BLaER1 (cell line): Measurements from ENCODE around the gene RTP3.
"Not testable (repeated sequence)": the region's sequence is repeated elsewhere in the genome, so short reads cannot be mapped to it uniquely, and the experiment has no call there.

Experiments
- H3K27ac ChIP-seq: shearing (Covaris generic); formaldehyde crosslinking; 2 replicates; pipeline ENCODE4 v1.8.1; 2022
- H3K27me3 ChIP-seq: shearing (Covaris generic); formaldehyde crosslinking; 2 replicates; pipeline ENCODE4 v1.8.1; 2022
- H3K36me3 ChIP-seq: shearing (Covaris generic); formaldehyde crosslinking; 2 replicates; pipeline ENCODE4 v1.8.1; 2022
- H3K4me1 ChIP-seq: shearing (Covaris generic); formaldehyde crosslinking; 2 replicates; pipeline ENCODE4 v1.8.1; 2022
- H3K4me2 ChIP-seq: shearing (Covaris generic); formaldehyde crosslinking; 2 replicates; pipeline ENCODE4 v1.8.1; 2022
- H3K4me3 ChIP-seq: shearing (Covaris generic); formaldehyde crosslinking; 2 replicates; pipeline ENCODE4 v1.8.1; 2022
- H3K9ac ChIP-seq: shearing (Covaris generic); formaldehyde crosslinking; 2 replicates; pipeline ENCODE4 v1.8.1; 2022
- H3K9me3 ChIP-seq: shearing (Covaris generic); formaldehyde crosslinking; 2 replicates; pipeline ENCODE4 v1.8.1; 2022
- H4K20me1 ChIP-seq: shearing (Covaris generic); formaldehyde crosslinking; 2 replicates; pipeline ENCODE4 v1.8.1; 2022
- Cebpa-rat ChIP-seq: shearing (Covaris generic); IDR thresholded peaks from 2 replicates; pipeline ENCODE4 v1.8.1; 2022

The RTP3 gene

GRCh38 chr3:46542344-46542743 lies 44.6 kb downstream of the RTP3 start:
- Histone ChIP-seq H3K27ac (peak overlapping the region; percentile 99), H4K20me1 (no peaks in the 10 kb centered on the region), H3K27me3 (no peaks in the 10 kb centered on the region), H3K4me3 (no peak overlapping the region), H3K4me2 (peak overlapping the region; percentile 87), H3K9ac (peak overlapping the region; percentile 76), H3K9me3 (no peaks in the 10 kb centered on the region), H3K36me3 (no peaks in the 10 kb centered on the region; the same call in 1 of the 2 replicates), H3K4me1 (peaks cover 90% of the 10 kb centered on the region)
- no peak for TF ChIP-seq Cebpa-rat

GRCh38 chr3:46542801-46543201 lies 45.0 kb downstream of the RTP3 start:
- Histone ChIP-seq H3K4me3 (no peak overlapping the region), H3K36me3 (no peaks in the 10 kb centered on the region; the same call in 1 of the 2 replicates), H3K9me3 (no peaks in the 10 kb centered on the region), H4K20me1 (no peaks in the 10 kb centered on the region), H3K4me1 (peaks cover 90% of the 10 kb centered on the region), H3K27ac (peak overlapping the region; percentile 99), H3K9ac (peak overlapping the region; percentile 76), H3K4me2 (peak overlapping the region; percentile 87), H3K27me3 (no peaks in the 10 kb centered on the region)
- no peak for TF ChIP-seq Cebpa-rat

- Histone ChIP-seq H4K20me1 (no peaks in the 10 kb centered on the region), H3K4me2 (peak overlapping the region; percentile 64), H3K4me3 (no peak overlapping the region), H3K9ac (peak overlapping the region; percentile 43; the same call in 1 of the 2 replicates), H3K4me1 (peaks cover 93% of the 10 kb centered on the region), H3K27ac (peak overlapping the region; percentile 77), H3K9me3 (peaks cover 6% of the 10 kb centered on the region), H3K27me3 (no peaks in the 10 kb centered on the region), H3K36me3 (peaks cover 3% of the 10 kb centered on the region; the same call in 1 of the 2 replicates)
- TF ChIP-seq Cebpa-rat = no peak
Observed at GRCh38 chr3:46544771-46545503, 47.2 kb downstream of the RTP3 start.

- peak overlapping the region; percentile 43; the same call in 1 of the 2 replicates for H3K9ac ChIP-seq
- H3K27me3 ChIP-seq = no peaks in the 10 kb centered on the region
- peaks cover 93% of the 10 kb centered on the region for H3K4me1 ChIP-seq
- peak overlapping the region; percentile 64 for H3K4me2 ChIP-seq
- no peak for TF ChIP-seq Cebpa-rat
- H3K9me3 ChIP-seq = peaks cover 16% of the 10 kb centered on the region
- H3K27ac ChIP-seq = peak overlapping the region; percentile 77
- peaks cover 11% of the 10 kb centered on the region for H3K36me3 ChIP-seq
- H4K20me1 ChIP-seq = no peaks in the 10 kb centered on the region
- H3K4me3 ChIP-seq = no peak overlapping the region
Observed at GRCh38 chr3:46545818-46546630, 48.2 kb downstream of the RTP3 start.

- Histone ChIP-seq H4K20me1 (no peaks in the 10 kb centered on the region), H3K4me3 (no peak overlapping the region), H3K36me3 (peaks cover 14% of the 10 kb centered on the region), H3K27me3 (no peaks in the 10 kb centered on the region), H3K9me3 (peaks cover 25% of the 10 kb centered on the region), H3K4me1 (peaks cover 90% of the 10 kb centered on the region), H3K9ac (peak overlapping the region; percentile 8; the same call in 1 of the 2 replicates), H3K4me2 (peak overlapping the region; percentile 64; the same call in 1 of the 2 replicates), H3K27ac (peak overlapping the region; percentile 77)
- no peak for TF ChIP-seq Cebpa-rat
Observed at GRCh38 chr3:46546896-46547440, 49.2 kb downstream of the RTP3 start.

- not testable (repeated sequence) for H3K27me3 ChIP-seq, H3K4me3 ChIP-seq, H3K9ac ChIP-seq, H4K20me1 ChIP-seq
- Histone ChIP-seq H3K4me1 (peaks cover 89% of the 10 kb centered on the region), H3K4me2 (peak overlapping the region; percentile 80; the same call in 1 of the 2 replicates), H3K9me3 (peaks cover 26% of the 10 kb centered on the region), H3K27ac (peak overlapping the region; percentile 78), H3K36me3 (peaks cover 14% of the 10 kb centered on the region)
Observed at GRCh38 chr3:46548611-46549010, 50.8 kb downstream of the RTP3 start.

- H3K4me2 ChIP-seq = peak overlapping the region; percentile 80
Observed at GRCh38 chr3:46549408-46549904, 51.7 kb downstream of the RTP3 start.

GRCh38 chr3:46549989-46550388 lies 52.2 kb downstream of the RTP3 start:
- no peaks in the 10 kb centered on the region for H3K27me3 ChIP-seq
- peaks cover 39% of the 10 kb centered on the region for H3K9me3 ChIP-seq
- peak overlapping the region; percentile 80 for H3K4me2 ChIP-seq
- no peak for TF ChIP-seq Cebpa-rat
- peaks cover 75% of the 10 kb centered on the region for H3K4me1 ChIP-seq
- H3K4me3 ChIP-seq = no peak overlapping the region
- H4K20me1 ChIP-seq = no peaks in the 10 kb centered on the region
- H3K36me3 ChIP-seq = peaks cover 14% of the 10 kb centered on the region
- peak overlapping the region; percentile 78 for H3K27ac ChIP-seq
- 0 out of 2 replicates have a peak overlapping the region, but pooled peaks have one; percentile 39 for H3K9ac ChIP-seq

More at GRCh38 chr3:46549408-46549904, 51.7 kb downstream of the RTP3 start:
- Histone ChIP-seq H3K9ac (peak overlapping the region; percentile 39; the same call in 1 of the 2 replicates), H3K27ac (peak overlapping the region; percentile 78), H3K27me3 (no peaks in the 10 kb centered on the region), H3K9me3 (peaks cover 34% of the 10 kb centered on the region), H4K20me1 (no peaks in the 10 kb centered on the region), H3K4me1 (peaks cover 80% of the 10 kb centered on the region), H3K4me3 (no peak overlapping the region), H3K36me3 (peaks cover 14% of the 10 kb centered on the region)
- TF ChIP-seq Cebpa-rat = peak; percentile 65; the same call in 1 of the 2 replicates
